Hindlimb muscle (tissue), 1 donor: ENCODE data around the gene RPL23. TPM values are rescaled to one million over a fixed set of nuclear protein-coding genes. Genes with fewer than 3 reads are reported as not detected.
A peak's percentile ranks its signal among the peaks of the same experiment; 100 is the strongest.
"Not testable (repeated sequence)": the region's sequence is repeated elsewhere in the genome, so short reads cannot be mapped to it uniquely, and the experiment has no call there.

ENCODE experiments used
- DNase-seq: peaks from one replicate; pipeline ENCODE4 v3.0.0-alpha.2; 2013
- polyA plus RNA-seq: library from polyadenylated mRNA; unstranded; fragments of 120-200 nt; gene quantifications from one replicate; pipeline ENCODE4 v1.2.1, GENCODE V29; 2013; ENCODE audit not compliant: insufficient read length

Gene RPL23
- polyA plus RNA-seq, 1 donor: 2,574 TPM

GRCh38 chr17:38867179-38867967 is 13.9 kb upstream of the RPL23 start:
- DNase-seq: peak; percentile 41

DNA sequence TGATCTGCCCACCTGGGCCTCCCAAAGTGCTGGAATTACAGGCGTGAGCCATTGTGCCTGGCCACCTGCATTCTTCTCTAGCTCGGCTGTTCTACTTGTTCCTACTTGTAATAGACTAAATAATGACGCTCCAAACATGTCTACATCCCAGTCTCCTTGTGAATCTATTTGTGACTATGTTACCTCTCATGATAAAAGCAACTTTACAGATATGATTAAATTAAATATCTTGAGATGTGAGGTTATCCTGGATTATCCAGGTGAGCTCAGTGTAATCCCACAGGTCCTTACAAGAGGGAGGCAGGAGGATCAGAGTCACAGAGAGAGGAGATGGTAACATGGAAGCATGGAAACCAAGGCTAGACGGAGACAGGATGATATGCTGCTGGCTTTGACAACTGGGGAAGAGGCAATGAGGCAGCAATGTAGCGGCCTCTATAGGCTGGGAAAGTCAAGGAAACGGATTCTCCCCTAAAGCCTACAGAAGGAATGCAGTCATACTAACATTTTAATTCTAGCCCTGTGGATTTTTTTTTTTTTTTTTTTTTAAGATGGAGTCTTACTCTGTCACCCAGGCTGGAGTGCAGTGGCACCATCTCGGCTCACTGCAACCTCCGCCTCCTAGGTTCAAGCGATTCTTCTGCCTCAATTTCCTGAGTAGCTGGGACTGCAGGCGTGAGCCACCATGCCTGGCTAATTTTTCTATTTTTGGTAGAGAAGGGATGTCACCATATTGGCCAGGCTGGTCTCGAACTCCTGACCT is 11.3 kb upstream of the RPL23 start:
- no peak for DNase-seq

GRCh38 chr17:38861399-38861843 is 7.9 kb upstream of the RPL23 start:
- DNase-seq: no peak

DNA sequence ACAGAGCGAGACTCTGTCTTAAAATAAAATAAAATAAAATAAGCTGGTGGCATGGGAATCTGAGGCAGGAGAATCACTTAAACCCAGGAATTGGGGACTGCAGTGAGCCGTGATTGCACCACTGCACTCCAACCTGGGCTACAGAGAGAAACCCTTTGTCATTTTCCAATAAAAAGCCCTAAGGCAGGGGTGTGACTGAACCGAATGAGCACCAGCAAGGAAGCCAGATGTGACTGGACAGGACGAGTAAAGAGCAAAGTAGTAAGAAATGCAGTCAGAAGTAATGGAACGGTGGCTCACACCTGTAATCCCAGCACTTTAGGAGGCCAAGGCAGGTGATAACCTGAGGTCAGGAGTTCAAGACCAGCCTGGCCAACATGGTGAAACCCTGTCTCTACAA is 3.8 kb upstream of the RPL23 start:
- DNase-seq: no peak

GRCh38 chr17:38855101-38855714 is 1.7 kb upstream of the RPL23 start:
- not testable (repeated sequence) for DNase-seq

GRCh38 chr17:38852771-38853291 is 690 bp downstream of the RPL23 start:
- DNase-seq: no peak

DNA sequence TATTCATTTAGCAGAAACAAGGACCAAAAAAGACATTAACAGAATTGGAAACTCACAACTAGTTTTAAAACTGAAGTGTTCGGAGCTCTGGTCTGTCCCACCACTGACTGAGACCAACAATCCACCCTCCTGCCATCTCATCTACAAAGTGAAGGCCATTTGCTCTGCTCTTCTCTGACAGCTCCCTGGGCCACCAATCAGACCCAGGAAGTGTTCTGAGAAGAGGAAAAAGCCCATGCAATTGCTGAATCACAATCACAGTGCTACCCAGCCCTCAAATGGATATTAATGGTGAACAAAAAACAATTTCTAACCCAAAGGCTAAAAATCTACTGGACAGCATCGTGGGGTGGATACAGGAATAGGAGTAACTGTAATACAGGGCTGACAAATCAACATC is 2.1 kb downstream of the RPL23 start:
- DNase-seq: no peak

GRCh38 chr17:38850374-38850773 is 3.1 kb downstream of the RPL23 start:
- DNase-seq: no peak

DNA sequence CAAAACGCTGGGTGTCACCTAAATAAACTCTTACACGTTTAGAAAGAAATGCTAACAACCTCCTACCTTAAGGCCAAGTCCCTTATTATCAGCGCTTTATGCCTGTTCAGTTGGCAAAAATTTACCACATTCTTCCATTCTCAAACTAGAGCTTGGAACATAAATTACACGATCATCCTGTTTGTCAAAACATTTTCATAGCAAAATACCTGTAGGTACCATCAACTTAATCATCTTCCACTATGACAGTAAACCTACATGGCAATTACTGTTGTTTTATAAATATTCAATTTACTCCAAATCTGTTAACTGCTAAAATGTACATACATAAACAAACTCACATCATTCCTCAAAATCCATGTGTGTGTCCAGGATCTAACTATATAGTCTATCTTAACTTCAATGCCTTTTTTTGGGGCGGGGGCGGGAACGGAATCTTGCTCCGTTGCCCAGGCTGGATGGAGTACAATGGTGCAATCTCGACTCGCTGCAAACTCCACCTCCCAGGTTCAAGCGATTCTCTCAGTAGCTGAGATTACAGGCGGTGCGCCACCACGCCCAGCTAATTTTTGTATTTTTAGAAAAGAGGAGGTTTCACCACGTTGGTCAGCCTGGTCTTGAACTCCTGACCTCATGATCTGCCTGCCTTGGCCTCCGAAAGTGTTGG is 4.4 kb downstream of the RPL23 start:
- DNase-seq: no peak

- DNase-seq: no peak
Observed at GRCh38 chr17:38848557-38848891, 5.0 kb downstream of the RPL23 start.

DNA sequence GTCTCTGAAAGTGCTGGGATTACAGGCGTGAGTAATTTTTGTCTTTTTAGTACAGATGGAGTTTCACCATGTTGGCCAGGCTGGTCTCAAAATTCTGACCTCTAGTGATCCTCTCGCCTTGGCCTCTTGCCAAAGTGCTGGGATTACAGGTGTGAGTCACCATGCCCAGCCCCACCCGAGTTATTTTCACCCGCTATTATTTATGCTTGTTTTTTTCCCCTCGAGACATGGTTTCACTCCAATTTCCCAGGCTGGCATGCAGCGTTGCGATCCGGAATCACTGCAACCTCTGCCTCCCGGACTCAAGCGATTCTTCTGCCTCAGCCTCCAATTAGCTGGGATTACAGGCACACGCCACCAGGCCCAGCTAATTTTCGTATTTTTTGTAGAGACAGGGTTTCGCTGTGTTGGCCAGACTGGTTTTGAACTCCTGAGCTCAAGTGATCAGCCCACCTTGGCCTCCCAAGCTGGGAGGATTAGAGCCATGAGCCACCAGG is 9.2 kb downstream of the RPL23 start:
- DNase-seq: no peak

GRCh38 chr17:38825762-38826247 is 27.7 kb downstream of the RPL23 start:
- no peak for DNase-seq

- peak; percentile 98 for DNase-seq
Observed at GRCh38 chr17:38824899-38825761, 28.4 kb downstream of the RPL23 start, which contains the start of gene CWC25. Gene CWC25 (minus strand): TSS chr17:38825321. CDS start chr17:38825183, 138 bp downstream.

DNA sequence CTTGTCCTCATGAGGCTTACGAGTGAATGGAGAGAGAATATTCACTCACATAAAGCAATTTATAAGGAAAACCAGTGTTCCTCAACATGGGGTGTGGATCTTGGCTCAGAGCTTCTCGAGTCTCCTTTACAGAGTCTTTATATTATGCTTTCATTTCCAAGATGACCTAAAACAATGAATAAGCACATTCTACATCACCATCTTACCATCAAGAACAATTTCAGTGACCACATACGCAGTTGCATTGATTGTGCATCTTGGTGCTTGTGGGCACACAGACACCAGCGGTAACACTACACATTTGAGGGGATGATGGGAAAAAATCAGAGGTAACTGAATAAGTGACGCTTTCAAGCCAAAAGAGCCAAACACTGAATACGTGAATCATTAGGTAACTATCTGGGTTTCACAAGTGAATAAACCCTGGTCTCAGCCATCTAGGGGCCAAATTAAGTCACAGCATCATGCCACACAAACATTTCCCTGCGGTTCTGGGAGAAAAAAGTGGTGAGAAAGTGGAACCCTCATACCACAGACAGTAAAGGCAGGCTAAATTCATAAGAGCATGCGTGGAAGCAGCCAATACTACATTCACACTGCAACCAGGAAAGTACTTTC is 37.8 kb downstream of the RPL23 start:
- no peak for DNase-seq

DNA sequence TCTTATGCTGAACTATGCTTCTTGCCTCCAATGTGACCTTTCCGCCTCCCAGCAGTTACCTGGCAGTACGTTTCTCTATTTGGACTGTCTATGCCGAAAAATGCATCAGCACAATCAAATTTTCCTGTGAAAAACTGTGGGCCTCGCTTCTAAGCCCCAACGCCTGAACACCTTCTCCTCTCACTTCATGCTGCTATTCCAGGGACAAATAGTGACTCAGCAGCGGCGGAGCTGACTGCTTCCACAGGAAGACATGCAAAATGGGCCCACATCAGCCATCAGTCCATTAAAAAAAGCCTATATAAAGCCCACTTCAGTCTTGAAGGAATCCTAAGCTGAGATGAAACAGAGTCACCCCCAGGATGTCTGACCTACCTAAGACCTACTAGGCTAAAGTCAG is 43.7 kb downstream of the RPL23 start:
- no peak for DNase-seq

- no peak for DNase-seq
Observed at GRCh38 chr17:38800237-38800760, 53.2 kb downstream of the RPL23 start.

- DNase-seq: peak; percentile 93
Observed at GRCh38 chr17:38799501-38800236, 53.9 kb downstream of the RPL23 start, which contains the start of gene PIP4K2B. Gene PIP4K2B (minus strand): TSS chr17:38799556. CDS start chr17:38799424, 132 bp downstream.

DNA sequence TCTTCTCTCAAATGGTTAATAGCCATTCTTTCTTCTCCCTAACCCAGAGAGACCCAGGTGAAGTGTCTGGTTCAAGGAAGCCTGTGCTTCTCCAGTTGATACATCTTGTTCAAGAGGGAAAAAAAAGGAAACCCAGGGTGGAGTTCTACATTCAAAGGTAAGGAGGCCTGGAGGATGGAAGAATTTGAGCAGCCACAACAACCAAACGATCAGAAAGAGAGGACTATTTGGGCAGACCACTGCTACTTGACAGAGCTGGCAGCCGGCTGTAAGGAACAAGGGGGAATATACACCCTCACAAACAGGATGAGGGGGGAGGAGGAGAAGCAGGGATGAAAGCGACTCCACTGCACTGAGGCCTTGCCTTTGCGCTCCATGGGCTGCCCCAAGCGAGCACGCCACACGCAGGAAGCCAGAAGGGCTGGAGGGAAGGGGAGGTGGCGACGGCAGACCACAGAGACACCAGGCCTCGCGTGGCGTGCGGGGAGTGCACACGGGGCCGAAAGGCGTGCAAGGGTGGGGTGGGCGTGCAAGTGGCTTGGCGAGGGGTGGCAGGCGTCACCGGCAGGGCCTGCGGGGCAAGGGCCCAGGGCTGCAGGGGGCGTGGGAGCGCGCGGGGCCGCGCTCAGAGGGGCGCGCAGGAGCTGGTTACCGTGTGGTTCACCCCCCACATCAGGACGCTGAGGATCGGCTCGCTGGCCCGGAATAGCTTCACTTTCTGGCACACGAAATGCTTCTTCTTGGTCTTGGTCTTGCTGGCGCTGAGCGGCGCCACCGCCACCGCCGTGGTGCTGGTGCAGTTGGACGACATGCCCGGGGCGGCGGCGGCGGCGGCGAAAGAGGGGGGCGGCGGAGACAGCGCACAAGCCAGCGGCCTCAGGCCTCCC is 54.7 kb downstream of the RPL23 start:
- peak; percentile 48 for DNase-seq
